Esophagus (tissue), 2 donors: ENCODE results near the gene TTC12. TPM values are rescaled to one million over a fixed set of nuclear protein-coding genes. Genes with fewer than 3 reads are reported as not detected.

Source experiments
- H3K27ac ChIP-seq, 2 donors: one replicate each; pipeline ENCODE4 v1.5.1; 2013; ENCODE audit warnings: low read depth in 2 of 2, mild to moderate bottlenecking in 2 of 2, inconsistent platforms in 1 of 2, low read length in 1 of 2, moderate library complexity in 1 of 2
- H3K27me3 ChIP-seq, 2 donors: one replicate each; pipeline ENCODE4 v1.6.1; 2013; ENCODE audit warnings: low read length in 2 of 2, control low read depth in 1 of 2, mild to moderate bottlenecking in 1 of 2; ENCODE audit not compliant: insufficient read depth in 2 of 2, control insufficient read depth in 1 of 2
- H3K36me3 ChIP-seq, 2 donors: one replicate each; pipeline ENCODE4 v1.6.1; 2013; ENCODE audit warnings: low read length in 1 of 2; ENCODE audit not compliant: control insufficient read depth in 2 of 2, insufficient read depth in 2 of 2
- H3K4me1 ChIP-seq, 2 donors: one replicate each; pipeline ENCODE4 v1.6.1; 2013; ENCODE audit warnings: low read length in 1 of 2; ENCODE audit not compliant: control insufficient read depth in 2 of 2, insufficient read depth in 2 of 2
- H3K4me3 ChIP-seq, 2 donors: one replicate each; pipeline ENCODE4 v1.5.1; 2013; ENCODE audit warnings: low read length in 2 of 2, mild to moderate bottlenecking in 2 of 2, low read depth in 1 of 2, moderate library complexity in 1 of 2
- H3K9me3 ChIP-seq, 2 donors: one replicate each; pipeline ENCODE4 v1.6.1; 2013; ENCODE audit warnings: mild to moderate bottlenecking in 2 of 2, low read depth in 1 of 2, low read length in 1 of 2, moderate library complexity in 1 of 2; ENCODE audit not compliant: control insufficient read depth in 2 of 2, insufficient read depth in 1 of 2
- WGBS, 2 donors: extraction: QIAGEN DNeasy Blood & Tissue Kit; methylation state at CpG; one replicate each; pipeline ENCODE4 v1.1.7; 2013; 5-methylcytosine and 5-hydroxymethylcytosine counted together
- polyA plus RNA-seq, 2 donors: library from polyadenylated mRNA; stranded (reverse); fragments of 200-250 nt; gene quantifications; one replicate each; pipeline ENCODE4 v1.2.3, GENCODE V29; 2013
- donor health status: healthy with polysubstance abuse.
- donor health status: Bipolar disorder and iron deficiency.

Gene TTC12
- polyA plus RNA-seq, 2 donors, result 3.8 to 4.9 TPM

GRCh38 chr11:113415343-113415742 is 101.0 kb downstream of the TTC12 start:
- H3K9me3 ChIP-seq, result no peaks in the 10 kb centered on the region
- 91 to 96% methylated on average over 16 of the region's 16 CpGs for WGBS, 2 donors
- no peak overlapping the region for H3K4me3 ChIP-seq
- no peaks in the 10 kb centered on the region for H3K4me1 ChIP-seq
- H3K36me3 ChIP-seq, result no peaks in the 10 kb centered on the region
- no peaks in the 10 kb centered on the region for H3K27me3 ChIP-seq
- no peak overlapping the region for H3K27ac ChIP-seq

Other genes with a start within 250 kb of the TTC12 start
- under 1 TPM; 0.67 to 0.88 TPM for gene ANKK1, start 73.2 kb downstream of the TTC12 start, polyA plus RNA-seq
- gene DRD2, start 160.8 kb downstream of the TTC12 start, polyA plus RNA-seq, result under 1 TPM; 0.05 to 0.06 TPM